Peyer's patch (tissue), 4 donors: ENCODE results near the gene STARD10. TPM values are rescaled to one million over a fixed set of nuclear protein-coding genes. Genes with fewer than 3 reads are reported as not detected.
"Not testable (repeated sequence)": the region's sequence is repeated elsewhere in the genome, so short reads cannot be mapped to it uniquely, and the experiment has no call there.

Source experiments
- DNase-seq, 3 donors: peaks; one replicate each; pipeline ENCODE4 v3.0.0-alpha.2; 2017 to 2019
- H3K27ac ChIP-seq, 4 donors: fragments of 200-600 bp; sonication (generic); one replicate each; pipeline ENCODE4 v1.5.1; 2016 to 2019
- H3K27me3 ChIP-seq, 2 donors: fragments of 200-600 bp; sonication (generic); one replicate each; pipeline ENCODE4 v1.5.1; 2019
- H3K36me3 ChIP-seq, 3 donors: fragments of 200-600 bp; sonication (generic); one replicate each; pipeline ENCODE4 v1.5.1; 2016 to 2019
- H3K4me1 ChIP-seq, 4 donors: fragments of 200-600 bp; sonication (generic); one replicate each; pipeline ENCODE4 v1.5.1; 2016 to 2019
- H3K4me3 ChIP-seq, 4 donors: fragments of 200-600 bp; sonication (generic); 1 replicate in 3 of 4; 2 replicates in 1 of 4; pipeline ENCODE4 v1.5.1; 2016 to 2019; ENCODE audit warnings: mild to moderate bottlenecking in 1 of 4
- H3K9me3 ChIP-seq, 4 donors: fragments of 200-600 bp; sonication (generic); one replicate each; pipeline ENCODE4 v1.5.1; 2016 to 2019; ENCODE audit warnings: mild to moderate bottlenecking in 1 of 4
- POLR2A ChIP-seq, 2 donors: fragments of 450-650 bp; IDR thresholded peaks; one replicate each; pipeline ENCODE4 v1.5.1; 2017; ENCODE audit warnings: antibody characterized with exemption in 2 of 2, mild to moderate bottlenecking in 2 of 2, moderate library complexity in 2 of 2
- total RNA-seq, 4 donors: library from RNA; depleted of rRNA; stranded (reverse); fragments of >200 nt; gene quantifications; one replicate each; pipeline ENCODE4 v1.1.0, GENCODE V29; 2016
- TF ChIP-seq, protein P1 (sequence below), 6 experiments: fragments of 450-650 bp in 4 of 6; fragments of 200-600 bp in 2 of 6; sonication (generic) in 1 of 6; IDR thresholded peaks; one replicate each; pipeline ENCODE4 v1.5.1; 2017 to 2019; ENCODE audit warnings: antibody characterized with exemption in 6 of 6, mild to moderate bottlenecking in 3 of 6, moderate library complexity in 1 of 6

The STARD10 gene
- total RNA-seq, 4 donors from 2014 or later: 118 to 187 (median 168) TPM

DNA sequence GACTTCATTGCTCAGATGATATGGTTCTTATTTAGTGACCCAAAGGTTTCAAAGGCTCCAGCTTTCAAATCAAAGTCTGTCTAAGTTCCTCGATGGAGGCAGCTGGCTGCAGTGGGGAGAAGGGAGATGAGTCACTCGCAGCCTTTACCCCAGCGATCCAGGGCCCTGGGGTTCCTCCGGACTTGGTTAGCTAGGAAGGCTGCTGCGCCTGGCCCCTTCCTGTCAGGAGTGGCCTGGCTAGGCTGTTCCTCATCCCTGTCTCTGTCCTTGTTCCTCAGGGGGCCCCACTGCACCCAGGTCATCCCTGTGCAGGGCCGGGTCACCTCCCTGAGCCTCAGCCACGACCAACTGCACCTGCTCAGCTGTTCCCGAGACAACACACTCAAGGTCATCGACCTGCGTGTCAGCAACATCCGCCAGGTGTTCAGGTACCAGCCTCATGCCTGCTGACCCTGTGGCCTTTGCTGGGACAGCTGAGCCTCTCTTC is 34.3 kb upstream of the STARD10 start:
- Histone ChIP-seq H3K4me3 (no peak overlapping the region), H3K27ac (peak overlapping the region; percentile 53 to 88 (median 66)), H3K36me3 (peaks cover 0 to 8% (median 0%) of the 10 kb centered on the region in 3 donors), H3K9me3 (no peaks in the 10 kb centered on the region), H3K27me3 (no peaks in the 10 kb centered on the region), H3K4me1 (peaks cover 3 to 26% (median 8%) of the 10 kb centered on the region in 4 donors)
- peak in 2 of 3 donors; percentile 68 to 79 for DNase-seq
- no peak for TF ChIP-seq POLR2A (IDR thresholded peaks at IDR 0.05)
- TF ChIP-seq, protein P1, sequence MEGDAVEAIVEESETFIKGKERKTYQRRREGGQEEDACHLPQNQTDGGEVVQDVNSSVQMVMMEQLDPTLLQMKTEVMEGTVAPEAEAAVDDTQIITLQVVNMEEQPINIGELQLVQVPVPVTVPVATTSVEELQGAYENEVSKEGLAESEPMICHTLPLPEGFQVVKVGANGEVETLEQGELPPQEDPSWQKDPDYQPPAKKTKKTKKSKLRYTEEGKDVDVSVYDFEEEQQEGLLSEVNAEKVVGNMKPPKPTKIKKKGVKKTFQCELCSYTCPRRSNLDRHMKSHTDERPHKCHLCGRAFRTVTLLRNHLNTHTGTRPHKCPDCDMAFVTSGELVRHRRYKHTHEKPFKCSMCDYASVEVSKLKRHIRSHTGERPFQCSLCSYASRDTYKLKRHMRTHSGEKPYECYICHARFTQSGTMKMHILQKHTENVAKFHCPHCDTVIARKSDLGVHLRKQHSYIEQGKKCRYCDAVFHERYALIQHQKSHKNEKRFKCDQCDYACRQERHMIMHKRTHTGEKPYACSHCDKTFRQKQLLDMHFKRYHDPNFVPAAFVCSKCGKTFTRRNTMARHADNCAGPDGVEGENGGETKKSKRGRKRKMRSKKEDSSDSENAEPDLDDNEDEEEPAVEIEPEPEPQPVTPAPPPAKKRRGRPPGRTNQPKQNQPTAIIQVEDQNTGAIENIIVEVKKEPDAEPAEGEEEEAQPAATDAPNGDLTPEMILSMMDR (IDR thresholded peaks at IDR 0.05): no peak

DNA sequence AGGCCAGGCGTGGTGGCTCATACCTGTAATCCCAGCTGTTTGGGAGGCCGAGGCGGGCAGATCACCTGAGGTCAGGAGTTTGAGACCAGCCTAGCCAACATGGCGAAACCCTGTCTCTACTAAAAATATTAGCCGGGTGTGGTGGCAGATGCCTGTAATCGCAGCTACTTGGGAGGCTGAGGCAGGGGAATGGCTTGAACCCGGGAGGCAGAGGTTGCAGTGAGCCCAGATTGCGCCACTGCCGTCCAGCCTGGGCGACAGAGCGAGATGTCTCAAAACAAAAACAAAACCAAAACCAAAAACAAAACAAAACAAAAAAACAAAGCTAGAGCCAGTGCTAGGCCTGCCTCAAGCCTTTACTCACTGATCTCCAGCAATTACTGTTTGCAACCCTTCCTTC is 33.8 kb upstream of the STARD10 start:
- H3K36me3 ChIP-seq, H3K4me3 ChIP-seq, H3K27me3 ChIP-seq, H3K9me3 ChIP-seq: not testable (repeated sequence)
- peak overlapping the region; percentile 53 to 88 (median 66) for H3K27ac ChIP-seq
- peak in 1 of 3 donors; percentile 49 for DNase-seq
- peaks cover 3 to 26% (median 9%) of the 10 kb centered on the region in 4 donors for H3K4me1 ChIP-seq

DNA sequence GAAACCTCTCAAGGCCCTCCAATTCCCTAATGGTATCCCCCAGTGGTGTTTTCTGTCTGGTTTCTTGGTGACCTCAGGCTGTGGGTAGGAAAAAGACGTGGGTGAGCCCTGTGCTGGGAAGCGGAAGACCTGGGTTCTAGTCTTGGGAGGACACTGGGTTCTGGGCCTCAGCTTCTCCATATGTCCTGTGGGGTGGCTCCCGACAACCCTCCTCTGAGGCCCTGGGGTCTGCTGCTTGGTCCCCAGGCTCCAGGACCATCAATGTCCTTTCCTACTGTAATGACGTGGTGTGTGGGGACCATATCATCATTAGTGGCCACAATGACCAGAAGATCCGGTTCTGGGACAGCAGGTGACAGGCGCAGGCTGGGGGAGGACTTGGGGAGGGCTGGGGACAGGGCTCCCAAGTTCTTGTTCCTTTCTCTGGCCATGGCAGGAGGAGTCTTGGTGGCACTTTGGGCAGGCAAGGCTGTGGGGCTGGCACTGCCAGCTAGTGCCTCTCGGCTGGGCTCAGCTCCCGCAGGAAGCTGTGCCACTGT is 33.2 kb upstream of the STARD10 start:
- peak overlapping the region in 3 of 4 donors; percentile 58 to 88 (median 74) for H3K27ac ChIP-seq

DNA sequence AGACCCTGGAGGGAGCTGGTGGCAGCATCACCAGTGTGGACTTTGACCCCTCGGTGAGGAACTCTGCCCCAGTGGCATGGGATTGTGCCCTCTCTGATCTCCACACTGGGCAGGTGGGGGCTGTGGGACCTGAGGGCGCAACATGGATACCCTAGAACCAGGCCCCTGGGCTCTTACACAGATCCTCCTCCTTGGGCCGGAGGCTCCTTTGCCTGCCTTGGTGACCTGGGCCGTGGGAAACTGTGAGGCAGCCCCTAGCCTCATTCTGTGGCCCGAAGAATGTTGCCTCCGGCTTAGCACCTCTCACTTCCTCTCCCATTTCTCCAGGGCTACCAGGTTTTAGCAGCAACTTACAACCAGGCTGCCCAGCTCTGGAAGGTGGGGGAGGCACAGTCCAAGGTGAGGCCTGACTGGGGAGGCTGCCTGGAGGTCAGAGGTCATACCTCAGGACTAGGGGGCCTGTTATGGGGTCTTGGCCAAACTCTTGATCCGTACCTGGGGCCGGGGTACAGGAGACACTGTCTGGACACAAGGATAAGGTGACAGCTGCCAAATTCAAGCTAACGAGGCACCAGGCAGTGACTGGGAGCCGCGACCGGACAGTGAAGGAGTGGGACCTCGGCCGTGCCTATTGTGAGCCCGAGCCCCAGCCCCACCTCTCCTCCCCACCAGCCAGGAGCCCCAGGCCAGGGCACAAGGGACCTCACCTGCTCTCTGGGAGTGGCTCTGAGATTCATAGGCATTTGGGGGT is 32.5 kb upstream of the STARD10 start:
- peak in 1 of 3 donors; percentile 44 for DNase-seq
- Histone ChIP-seq H3K4me3 (no peak overlapping the region), H3K36me3 (peaks cover 0 to 8% (median 0%) of the 10 kb centered on the region in 3 donors), H3K27ac (peak overlapping the region in 1 of 4 donors; percentile 25), H3K4me1 (peaks cover 3 to 21% (median 15%) of the 10 kb centered on the region in 4 donors), H3K9me3 (no peaks in the 10 kb centered on the region), H3K27me3 (no peaks in the 10 kb centered on the region)
- TF ChIP-seq, protein P1 (IDR thresholded peaks at IDR 0.05): no peak
- no peak for TF ChIP-seq POLR2A (IDR thresholded peaks at IDR 0.05)

More for the DNA sequence above, 33.2 kb upstream of the STARD10 start:
- TF ChIP-seq, protein P1 (IDR thresholded peaks at IDR 0.05): no peak
- no peak for TF ChIP-seq POLR2A (IDR thresholded peaks at IDR 0.05)
- Histone ChIP-seq H3K4me1 (peaks cover 3 to 22% (median 12%) of the 10 kb centered on the region in 4 donors), H3K27me3 (no peaks in the 10 kb centered on the region), H3K36me3 (peaks cover 0 to 8% (median 0%) of the 10 kb centered on the region in 3 donors), H3K9me3 (no peaks in the 10 kb centered on the region), H3K4me3 (no peak overlapping the region)
- DNase-seq: no peak

DNA sequence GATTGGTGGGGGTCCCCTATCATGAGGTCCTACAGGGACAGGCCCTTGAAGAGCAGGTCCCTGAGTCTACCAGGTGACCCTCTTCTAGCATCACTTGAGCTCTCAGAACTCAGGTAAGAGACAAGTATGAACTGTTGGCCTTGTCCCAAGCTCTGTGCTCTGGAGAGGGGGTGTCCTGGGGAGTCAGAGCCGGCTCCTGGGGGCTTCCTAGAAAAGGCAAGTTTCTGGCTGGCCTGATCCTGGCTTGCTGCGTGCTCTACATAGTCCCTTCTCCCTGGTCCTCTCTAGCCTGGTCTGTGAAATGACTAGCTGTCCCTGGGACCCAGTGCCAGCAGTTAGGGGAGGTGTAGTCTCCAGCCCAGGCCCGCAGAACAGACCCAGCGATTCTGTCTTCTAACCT is 31.8 kb upstream of the STARD10 start:
- Histone ChIP-seq H3K27me3 (no peaks in the 10 kb centered on the region), H3K4me1 (peaks cover 3 to 27% (median 16%) of the 10 kb centered on the region in 4 donors), H3K9me3 (no peaks in the 10 kb centered on the region), H3K27ac (peak overlapping the region in 1 of 4 donors; percentile 25), H3K4me3 (no peak overlapping the region), H3K36me3 (peaks cover 0 to 9% (median 0%) of the 10 kb centered on the region in 3 donors)
- no peak for TF ChIP-seq POLR2A (IDR thresholded peaks at IDR 0.05)
- TF ChIP-seq, protein P1 (IDR thresholded peaks at IDR 0.05): no peak
- DNase-seq: peak in 1 of 3 donors; percentile 41
